Colonic mucosa (tissue), 4 donors: Measurements from ENCODE around the gene SLC15A3. TPM values are rescaled to one million over a fixed set of nuclear protein-coding genes. Genes with fewer than 3 reads are reported as not detected.

Experiments
- DNase-seq: peaks from one replicate; pipeline ENCODE4 v3.0.0-alpha.2; 2020
- H3K27ac ChIP-seq: fragments of 200-600 bp; one replicate; pipeline ENCODE4 v1.8.0; 2021
- H3K27me3 ChIP-seq: fragments of 200-600 bp; one replicate; pipeline ENCODE4 v1.8.0; 2021
- H3K36me3 ChIP-seq: fragments of 200-600 bp; one replicate; pipeline ENCODE4 v1.8.0; 2021
- H3K4me1 ChIP-seq: fragments of 200-600 bp; one replicate; pipeline ENCODE4 v1.8.0; 2021; ENCODE audit warnings: mild to moderate bottlenecking
- H3K4me3 ChIP-seq: fragments of 200-600 bp; one replicate; pipeline ENCODE4 v1.8.0; 2021
- H3K9ac ChIP-seq, 2 donors: one replicate each; pipeline ENCODE4 v1.7.0; 2013; ENCODE audit warnings: control low read depth in 2 of 2, low read depth in 2 of 2, low read length in 2 of 2
- H3K9me3 ChIP-seq: fragments of 200-600 bp; one replicate; pipeline ENCODE4 v1.8.0; 2021
- CTCF ChIP-seq: fragments of 200-600 bp; IDR thresholded peaks from one replicate; pipeline ENCODE4 v1.8.0; 2022; ENCODE audit warnings: antibody characterized with exemption, mild to moderate bottlenecking
- intact Hi-C: fragments of 100-400 bp; cut with DNase I; formaldehyde crosslinking; loops from one replicate; pipeline ENCODE4 v1.14.1; 2022
- total RNA-seq, 2 donors: library from RNA; stranded (reverse); fragmentation: NEBNext Ultra II Directional in 1 of 2; extraction: Animal tissue kit (Norgen Biotek cat#: 25700) in 1 of 2; gene quantifications; one replicate each; pipeline ENCODE4 v1.2.1, GENCODE V29; 2021
- donor health status: healthy.
- donor health status: DM: no; HTN: no; CAD: no.
- donor health status: DM: no; HTN: no; CAD: no.

Gene SLC15A3
- total RNA-seq, 2 donors from 2014 or later = 6.6 to 14.4 TPM

DNA sequence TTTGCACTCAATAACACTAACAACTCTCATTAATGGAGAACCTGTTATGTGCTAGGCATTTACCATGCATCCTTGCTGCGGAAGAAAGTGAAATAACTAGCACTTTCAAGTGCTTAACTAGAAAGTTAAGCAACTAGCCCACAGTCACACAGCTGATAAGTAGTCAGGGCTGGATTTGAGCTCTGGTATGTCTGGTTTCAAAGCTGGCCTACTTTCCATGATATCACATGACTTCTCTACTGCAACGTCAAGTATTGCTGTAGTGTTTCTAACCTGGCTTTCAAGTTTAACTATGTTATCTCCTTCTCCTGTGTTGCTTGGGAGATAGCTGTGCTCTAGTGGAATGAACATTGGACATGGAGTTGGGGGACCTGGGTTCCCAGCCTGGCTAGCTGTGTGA is 12.1 kb downstream of the SLC15A3 start:
- Histone ChIP-seq H3K36me3 (no peaks in the 10 kb centered on the region), H3K4me1 (no peaks in the 10 kb centered on the region)
- DNase-seq = no peak

DNA sequence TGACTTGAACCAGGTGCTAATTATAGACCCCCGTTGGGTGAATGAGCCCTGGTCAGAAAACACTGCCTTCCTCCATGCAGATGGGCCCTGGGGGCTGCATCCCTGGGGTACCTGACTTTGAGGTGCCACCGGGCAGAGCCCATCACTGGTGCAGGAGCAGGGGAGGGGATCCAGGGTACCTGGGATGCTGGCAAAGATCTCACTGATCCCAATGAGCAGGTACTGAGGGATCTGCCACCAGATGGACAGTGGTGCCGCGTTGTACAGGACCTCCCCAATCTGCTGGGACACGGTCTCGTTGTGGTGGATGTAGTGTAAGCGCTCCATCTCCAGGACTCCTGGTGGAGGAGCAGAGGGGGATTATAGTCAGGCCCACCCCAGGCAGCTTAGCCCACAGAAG is 12.7 kb downstream of the SLC15A3 start:
- TF ChIP-seq CTCF = no peak
- Histone ChIP-seq H3K4me3 (no peak overlapping the region), H3K36me3 (no peaks in the 10 kb centered on the region), H3K27ac (no peak overlapping the region), H3K9me3 (no peaks in the 10 kb centered on the region), H3K9ac (no peak overlapping the region), H3K4me1 (no peaks in the 10 kb centered on the region), H3K27me3 (no peaks in the 10 kb centered on the region)
- intact Hi-C loops = no loop called here
- no peak for DNase-seq

More for the DNA sequence above, 12.1 kb downstream of the SLC15A3 start:
- intact Hi-C loops = no loop called here
- no peak overlapping the region for H3K4me3 ChIP-seq
- H3K9ac ChIP-seq = no peak overlapping the region
- H3K27me3 ChIP-seq = no peaks in the 10 kb centered on the region
- no peaks in the 10 kb centered on the region for H3K9me3 ChIP-seq
- TF ChIP-seq CTCF = no peak
- H3K27ac ChIP-seq = no peak overlapping the region

DNA sequence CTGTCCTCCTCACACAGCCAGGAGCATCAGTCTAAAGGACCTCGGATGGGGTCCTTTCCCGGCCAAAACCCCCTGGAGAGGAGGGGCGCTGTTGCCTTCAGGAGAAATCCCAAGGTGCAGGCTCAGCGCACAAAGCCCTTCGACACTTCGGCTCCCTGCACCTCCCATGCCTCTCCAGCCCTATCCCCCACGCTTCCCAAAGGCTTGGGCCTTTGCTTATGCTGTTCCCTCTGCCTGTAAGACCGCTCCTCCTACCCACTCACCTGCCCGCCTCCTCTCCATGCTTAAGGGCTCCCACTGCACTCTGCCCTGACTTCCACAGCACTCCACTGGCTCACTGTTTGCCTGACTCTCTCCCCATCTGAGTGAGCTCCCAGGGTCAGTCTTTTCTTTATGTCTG is 13.5 kb downstream of the SLC15A3 start:
- no peaks in the 10 kb centered on the region for H3K9me3 ChIP-seq
- H3K27me3 ChIP-seq = no peaks in the 10 kb centered on the region
- intact Hi-C loops = no loop called here
- no peak overlapping the region for H3K27ac ChIP-seq
- H3K36me3 ChIP-seq = no peaks in the 10 kb centered on the region
- no peak for DNase-seq
- H3K4me1 ChIP-seq = no peaks in the 10 kb centered on the region
- no peak for TF ChIP-seq CTCF
- H3K9ac ChIP-seq = no peak overlapping the region
- no peak overlapping the region for H3K4me3 ChIP-seq

DNA sequence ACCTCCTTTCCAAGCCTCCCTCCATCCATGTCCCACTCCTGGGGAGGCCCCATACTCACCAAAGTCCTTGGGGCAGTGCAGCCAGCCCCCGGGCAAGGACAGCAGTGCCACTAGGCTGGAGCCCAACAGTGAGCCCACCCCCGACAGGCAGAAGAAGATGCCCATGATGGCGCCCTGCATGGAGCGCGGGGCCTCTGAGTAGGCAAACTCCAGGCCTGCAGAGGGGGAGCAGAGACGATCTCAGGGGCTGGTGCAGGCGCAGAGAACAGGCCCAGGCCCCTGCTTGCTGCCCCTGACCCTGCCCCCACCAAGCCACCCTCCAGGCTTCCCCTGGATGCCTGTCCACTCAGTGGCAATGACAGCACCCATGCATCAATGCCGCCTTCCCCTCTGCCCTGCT is 14.2 kb downstream of the SLC15A3 start:
- H3K9me3 ChIP-seq = no peaks in the 10 kb centered on the region
- no peak overlapping the region for H3K4me3 ChIP-seq
- intact Hi-C loops = no loop called here
- DNase-seq = no peak
- no peaks in the 10 kb centered on the region for H3K27me3 ChIP-seq
- no peak overlapping the region for H3K27ac ChIP-seq
- no peaks in the 10 kb centered on the region for H3K4me1 ChIP-seq
- H3K9ac ChIP-seq = no peak overlapping the region
- no peaks in the 10 kb centered on the region for H3K36me3 ChIP-seq
- no peak for TF ChIP-seq CTCF

GRCh38 chr11:60937144-60937527 is 14.8 kb downstream of the SLC15A3 start:
- Histone ChIP-seq H3K27ac (no peak overlapping the region), H3K36me3 (no peaks in the 10 kb centered on the region), H3K9ac (no peak overlapping the region), H3K4me3 (no peak overlapping the region), H3K9me3 (no peaks in the 10 kb centered on the region), H3K4me1 (no peaks in the 10 kb centered on the region), H3K27me3 (no peaks in the 10 kb centered on the region)
- TF ChIP-seq CTCF = no peak
- DNase-seq = no peak
- intact Hi-C loops = no loop called here
